SK-N-SH treated with all-trans-retinoic acid at 6 μM for 48 hours (cell line): ENCODE measurements around the gene CDC5L.

Source experiments
- GLIS3 ChIP-seq: fragments of 250-450 bp; sonication (Bioruptor Pico); IDR thresholded peaks from 2 replicates; pipeline ENCODE4 v1.5.0; 2020; ENCODE audit warnings: mild to moderate bottlenecking, moderate library complexity
- RARB ChIP-seq: fragments of 250-450 bp; sonication (Bioruptor Pico); IDR thresholded peaks from 2 replicates; pipeline ENCODE4 v1.8.0; 2021; ENCODE audit warnings: mild to moderate bottlenecking, moderate library complexity
- TOX ChIP-seq: fragments of 250-450 bp; sonication (Bioruptor Pico); IDR thresholded peaks from 2 replicates; pipeline ENCODE4 v1.8.0; 2021; ENCODE audit warnings: mild to moderate bottlenecking, moderate library complexity, borderline replicate concordance
- ZFP3 ChIP-seq: fragments of 250-450 bp; sonication (Bioruptor Pico); IDR thresholded peaks from 2 replicates; pipeline ENCODE4 v1.5.0; 2020; ENCODE audit warnings: mild to moderate bottlenecking, moderate library complexity
- ZFP30 ChIP-seq: fragments of 450-650 bp; formaldehyde crosslinking; IDR thresholded peaks from 2 replicates; pipeline ENCODE4 v1.5.0; 2022; ENCODE audit warnings: mild to moderate bottlenecking, moderate library complexity

DNA sequence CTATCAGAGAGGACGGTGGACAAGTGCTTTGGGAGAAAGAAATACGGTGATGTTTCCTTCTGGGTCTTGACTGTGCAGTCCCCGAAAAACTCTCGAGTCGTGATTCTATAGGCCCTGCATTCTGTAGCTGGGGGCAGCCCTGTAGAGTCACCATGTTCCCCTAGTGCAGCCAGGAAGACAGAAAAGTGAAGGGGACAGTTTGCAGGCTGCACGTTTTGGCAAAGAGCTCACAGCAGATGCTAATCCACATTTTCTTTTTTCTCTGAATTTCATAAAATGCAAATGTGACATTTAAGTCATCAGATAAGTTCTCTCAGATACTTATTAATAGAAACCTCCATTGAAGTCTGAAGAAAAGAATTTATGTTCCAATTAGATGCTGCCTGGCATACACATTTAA is 25.6 kb upstream of the CDC5L start:
- no peak for TF ChIP-seq ZFP3 (CRISPR knock-in tag)
- no peak for TF ChIP-seq RARB (CRISPR knock-in tag)
- no peak for TF ChIP-seq ZFP30 (CRISPR knock-in tag)
- no peak for TF ChIP-seq TOX (CRISPR knock-in tag)
- TF ChIP-seq GLIS3 (CRISPR knock-in tag): no peak
